Psoas muscle (tissue), 8 donors: Measurements from ENCODE around the gene GLI3. TPM values are rescaled to one million over a fixed set of nuclear protein-coding genes. Genes with fewer than 3 reads are reported as not detected.

Source experiments
- ATAC-seq, 4 donors: fragments of 200-7000 bp; cut with Tn5 transposase; one replicate each; pipeline ENCODE4 v1.9.1; 2020; ENCODE audit warnings: moderate library complexity in 3 of 4, mild to moderate bottlenecking in 2 of 4
- DNase-seq, 2 donors: peaks; one replicate each; pipeline ENCODE4 v3.0.0-alpha.2; 2020
- H3K27ac ChIP-seq: fragments of 200-600 bp; one replicate; pipeline ENCODE4 v1.8.0; 2022
- H3K27me3 ChIP-seq, 3 donors: fragments of 200-600 bp in 1 of 3; one replicate each; pipeline versions ENCODE4 v1.6.1 to v1.8.0; 2013 to 2022; ENCODE audit warnings: low read length in 2 of 3, mild to moderate bottlenecking in 2 of 3, moderate library complexity in 1 of 3; ENCODE audit not compliant: insufficient read depth in 3 of 3
- H3K36me3 ChIP-seq, 2 donors: fragments of 200-600 bp in 1 of 2; one replicate each; pipeline versions ENCODE4 v1.6.1 to v1.8.0; 2013 to 2022; ENCODE audit warnings: low read depth in 1 of 2, mild to moderate bottlenecking in 1 of 2, moderate library complexity in 1 of 2; ENCODE audit not compliant: insufficient read depth in 1 of 2
- H3K4me1 ChIP-seq: fragments of 200-600 bp; one replicate; pipeline ENCODE4 v1.8.0; 2022
- H3K4me3 ChIP-seq: fragments of 200-600 bp; one replicate; pipeline ENCODE4 v1.8.0; 2022; ENCODE audit warnings: mild to moderate bottlenecking
- H3K9me3 ChIP-seq: fragments of 200-600 bp; one replicate; pipeline ENCODE4 v1.8.0; 2022
- WGBS, 3 donors: extraction: QIAGEN DNeasy Blood & Tissue Kit; methylation state at CpG; one replicate each; pipeline versions ENCODE4 v1.1.6 to v1.1.7; 2013; 5-methylcytosine and 5-hydroxymethylcytosine counted together
- intact Hi-C, 2 donors: fragments of 100-400 bp; cut with DNase I; formaldehyde crosslinking; loops; one replicate each; pipeline versions ENCODE4 v1.11.0 to v1.14.2; 2022
- polyA plus RNA-seq, 3 donors: library from polyadenylated mRNA; stranded (reverse); fragments of 200-250 nt; gene quantifications; one replicate each; pipeline ENCODE4 v1.2.3, GENCODE V29; 2013
- total RNA-seq, 4 donors: library from RNA; stranded (reverse); fragmentation: NEBNext Ultra II Directional in 2 of 4; extraction: Animal tissue kit (Norgen Biotek cat#: 25700) in 2 of 4; gene quantifications; one replicate each; pipeline versions ENCODE4 v1.2.1 to v1.2.4, GENCODE V29; 2021 to 2023
- TF ChIP-seq, protein P1 (sequence below): fragments of 200-600 bp; IDR thresholded peaks from one replicate; pipeline ENCODE4 v1.8.0; 2022; ENCODE audit warnings: antibody characterized with exemption
- donor health status: healthy with polysubstance abuse.
- donor health status: DM: no; HTN: no; CAD: no; lungs with moderate emphysema.
- donor health status: Bipolar disorder and iron deficiency.
- donor health status: healthy.
- donor health status: DM: yes; HTN: yes; CAD: no.
- donor health status: DM: no; HTN: no; CAD: no.
- donor health status: DM: no; HTN: no; CAD: no.
- donor health status: DM: yes; HTN: yes; CAD: no.

Gene GLI3
- total and polyA plus RNA-seq, 7 donors, result 0.24 to 4.9 (median 3.2) TPM

GRCh38 chr7:41999736-42000283 lies 237.2 kb downstream of the GLI3 start:
- Histone ChIP-seq H3K9me3 (no peaks in the 10 kb centered on the region), H3K27ac (no peak overlapping the region), H3K36me3 (no peaks in the 10 kb centered on the region), H3K27me3 (peaks cover 0 to 2% (median 0%) of the 10 kb centered on the region in 3 donors), H3K4me3 (no peak overlapping the region), H3K4me1 (no peaks in the 10 kb centered on the region)
- TF ChIP-seq, protein P1, sequence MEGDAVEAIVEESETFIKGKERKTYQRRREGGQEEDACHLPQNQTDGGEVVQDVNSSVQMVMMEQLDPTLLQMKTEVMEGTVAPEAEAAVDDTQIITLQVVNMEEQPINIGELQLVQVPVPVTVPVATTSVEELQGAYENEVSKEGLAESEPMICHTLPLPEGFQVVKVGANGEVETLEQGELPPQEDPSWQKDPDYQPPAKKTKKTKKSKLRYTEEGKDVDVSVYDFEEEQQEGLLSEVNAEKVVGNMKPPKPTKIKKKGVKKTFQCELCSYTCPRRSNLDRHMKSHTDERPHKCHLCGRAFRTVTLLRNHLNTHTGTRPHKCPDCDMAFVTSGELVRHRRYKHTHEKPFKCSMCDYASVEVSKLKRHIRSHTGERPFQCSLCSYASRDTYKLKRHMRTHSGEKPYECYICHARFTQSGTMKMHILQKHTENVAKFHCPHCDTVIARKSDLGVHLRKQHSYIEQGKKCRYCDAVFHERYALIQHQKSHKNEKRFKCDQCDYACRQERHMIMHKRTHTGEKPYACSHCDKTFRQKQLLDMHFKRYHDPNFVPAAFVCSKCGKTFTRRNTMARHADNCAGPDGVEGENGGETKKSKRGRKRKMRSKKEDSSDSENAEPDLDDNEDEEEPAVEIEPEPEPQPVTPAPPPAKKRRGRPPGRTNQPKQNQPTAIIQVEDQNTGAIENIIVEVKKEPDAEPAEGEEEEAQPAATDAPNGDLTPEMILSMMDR, result no peak
- no peak for DNase-seq
- 94 to 97% (median 97%) methylated on average over 6 of the region's 6 CpGs for WGBS, 3 donors
- ATAC-seq, result no peak
- intact Hi-C loops, result no loop called here

DNA sequence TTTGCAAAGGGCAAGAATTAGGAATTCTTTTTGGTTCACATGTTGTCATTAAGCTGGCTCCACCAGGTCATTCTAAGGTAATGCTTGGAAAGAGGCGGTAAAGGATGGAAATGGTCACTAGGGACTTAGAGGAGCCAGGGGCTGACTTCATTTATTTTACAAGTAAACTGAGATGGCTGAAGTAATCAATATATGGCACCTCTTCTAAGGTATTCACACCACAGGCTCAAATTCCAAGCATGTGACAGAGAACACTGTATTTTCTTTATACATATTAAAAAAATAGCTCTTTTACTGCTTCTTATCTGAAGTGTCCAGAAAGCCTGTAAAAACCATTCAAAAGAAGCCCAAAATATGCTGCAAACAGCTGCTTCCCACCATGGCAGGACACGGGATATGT lies 239.0 kb downstream of the GLI3 start:
- ATAC-seq (no peak), DNase-seq (no peak)
- H3K4me1 ChIP-seq, result no peaks in the 10 kb centered on the region
- intact Hi-C loops, result no loop called here
- TF ChIP-seq, protein P1, result no peak
- no peak overlapping the region for H3K27ac ChIP-seq
- no peaks in the 10 kb centered on the region for H3K9me3 ChIP-seq
- H3K36me3 ChIP-seq, result no peaks in the 10 kb centered on the region
- H3K4me3 ChIP-seq, result no peak overlapping the region
- 65 to 81% (median 70%) methylated on average over 2 of the region's 2 CpGs for WGBS, 3 donors
- peaks cover 0 to 2% (median 0%) of the 10 kb centered on the region in 3 donors for H3K27me3 ChIP-seq

GRCh38 chr7:41997151-41997550 lies 239.9 kb downstream of the GLI3 start:
- no peak overlapping the region for H3K4me3 ChIP-seq
- DNase-seq (no peak), ATAC-seq (no peak)
- TF ChIP-seq, protein P1, result no peak
- H3K36me3 ChIP-seq, result no peaks in the 10 kb centered on the region
- no peaks in the 10 kb centered on the region for H3K9me3 ChIP-seq
- peaks cover 0 to 2% (median 0%) of the 10 kb centered on the region in 3 donors for H3K27me3 ChIP-seq
- no peaks in the 10 kb centered on the region for H3K4me1 ChIP-seq
- no peak overlapping the region for H3K27ac ChIP-seq
- intact Hi-C loops, result no loop called here
- WGBS, 3 donors, result 79 to 87% (median 84%) methylated on average over 2 of the region's 2 CpGs

- intact Hi-C loops, result no loop called here
- 50 to 62% (median 56%) methylated on average over 4 of the region's 4 CpGs for WGBS, 3 donors
- Histone ChIP-seq H3K36me3 (no peaks in the 10 kb centered on the region), H3K4me1 (no peaks in the 10 kb centered on the region), H3K9me3 (no peaks in the 10 kb centered on the region), H3K27me3 (peaks cover 0 to 2% (median 0%) of the 10 kb centered on the region in 3 donors), H3K27ac (no peak overlapping the region), H3K4me3 (no peak overlapping the region)
- TF ChIP-seq, protein P1, result no peak
- DNase-seq (no peak), ATAC-seq (no peak)
These were observed 240.5 kb downstream of the GLI3 start for GRCh38 chr7:41996381-41997035.
